ENCODE measurements around the gene FUCA2.
"Not testable (repeated sequence)": the region's sequence is repeated elsewhere in the genome, so short reads cannot be mapped to it uniquely, and the experiment has no call there.

The FUCA2 gene

DNA sequence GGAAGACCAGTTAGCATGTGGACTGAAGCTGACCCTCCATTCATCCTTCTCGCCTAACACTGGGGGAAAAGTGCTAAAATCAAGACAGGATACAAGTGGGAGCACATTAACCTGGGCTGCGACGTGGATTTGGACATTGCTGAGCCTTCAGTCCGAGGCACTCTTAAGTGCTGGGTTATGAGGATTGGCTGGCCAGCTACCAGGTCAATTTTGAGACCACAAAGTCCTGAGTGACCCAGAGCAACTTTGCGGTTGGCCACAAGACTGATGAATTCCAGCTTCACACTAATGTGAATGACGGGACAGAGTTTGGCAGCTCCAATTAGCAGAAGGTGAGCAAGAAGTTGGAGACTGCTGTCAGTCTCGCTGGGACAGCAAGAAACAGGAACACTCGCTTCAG is 20.7 kb downstream of the FUCA2 start:
- DNase-seq: no peak

- DNase-seq: no peak
Measured at GRCh38 chr6:143490244-143490643, 21.3 kb downstream of the FUCA2 start.

- DNase-seq: no peak
Measured at GRCh38 chr6:143486752-143487151, 24.8 kb downstream of the FUCA2 start.

DNA sequence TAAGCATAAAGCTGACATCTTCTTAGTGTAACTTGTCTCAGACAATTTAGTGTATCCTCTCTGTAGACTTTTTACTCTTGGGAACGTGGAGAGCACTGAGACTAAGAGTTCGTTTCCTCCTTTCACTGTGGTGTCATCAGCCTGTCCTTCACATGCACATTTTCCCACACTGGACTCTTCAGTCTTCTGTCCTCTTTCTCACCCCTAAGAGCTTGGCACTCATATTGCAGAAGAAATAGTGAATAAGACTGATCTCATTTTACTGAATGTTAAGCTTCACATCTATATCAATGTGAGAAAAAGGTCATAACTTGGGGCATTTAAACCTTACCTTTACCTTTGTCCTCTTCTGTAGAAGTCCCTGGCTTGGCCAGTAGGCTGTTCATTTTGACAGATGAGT is 25.6 kb downstream of the FUCA2 start:
- no peak for DNase-seq

GRCh38 chr6:143482593-143482992 is 28.9 kb downstream of the FUCA2 start:
- no peak for DNase-seq

- DNase-seq: no peak
Measured at GRCh38 chr6:143478479-143479062, 32.9 kb downstream of the FUCA2 start.

DNA sequence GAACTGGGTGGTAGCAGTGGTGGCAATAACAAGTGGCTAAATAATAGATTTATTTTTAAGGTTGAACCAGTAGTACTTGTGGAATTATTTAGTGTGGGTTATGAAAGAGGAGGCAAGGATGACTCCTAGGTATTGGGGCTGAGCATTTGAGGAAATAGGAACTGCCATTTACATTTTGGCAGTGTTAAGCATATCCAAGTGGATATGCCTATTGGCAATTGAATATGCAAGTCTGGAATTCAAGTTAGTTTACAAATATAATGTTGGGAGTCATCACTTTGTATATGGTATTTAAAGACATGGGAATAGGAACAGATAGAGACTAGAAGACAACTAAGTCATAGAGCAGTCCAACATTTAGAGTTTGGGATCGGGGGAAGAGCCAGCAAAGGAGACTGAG is 35.0 kb downstream of the FUCA2 start:
- DNase-seq: no peak

- no peak for DNase-seq
Measured at GRCh38 chr6:143471822-143472221, 39.7 kb downstream of the FUCA2 start.

DNA sequence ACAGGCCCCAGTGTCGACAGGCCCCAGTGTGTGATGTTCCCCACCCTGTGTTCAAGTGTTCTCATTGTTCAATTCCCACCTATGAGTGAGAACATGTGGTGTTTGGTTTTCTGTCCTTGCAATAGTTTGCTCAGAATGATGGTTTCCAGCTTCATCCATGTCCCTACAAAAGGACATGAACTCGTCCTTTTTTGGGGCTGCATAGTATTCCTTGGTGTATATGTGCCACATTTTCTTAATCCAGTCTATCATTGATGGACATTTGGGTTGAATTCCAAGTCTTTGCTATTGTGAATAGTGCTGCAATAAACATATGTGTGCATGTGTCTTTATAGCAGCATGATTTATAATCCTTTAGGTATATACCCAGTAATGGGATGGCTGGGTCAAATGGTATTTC is 42.7 kb downstream of the FUCA2 start:
- DNase-seq: not testable (repeated sequence)

GRCh38 chr6:143468026-143468425 is 43.5 kb downstream of the FUCA2 start:
- DNase-seq: no peak

DNA sequence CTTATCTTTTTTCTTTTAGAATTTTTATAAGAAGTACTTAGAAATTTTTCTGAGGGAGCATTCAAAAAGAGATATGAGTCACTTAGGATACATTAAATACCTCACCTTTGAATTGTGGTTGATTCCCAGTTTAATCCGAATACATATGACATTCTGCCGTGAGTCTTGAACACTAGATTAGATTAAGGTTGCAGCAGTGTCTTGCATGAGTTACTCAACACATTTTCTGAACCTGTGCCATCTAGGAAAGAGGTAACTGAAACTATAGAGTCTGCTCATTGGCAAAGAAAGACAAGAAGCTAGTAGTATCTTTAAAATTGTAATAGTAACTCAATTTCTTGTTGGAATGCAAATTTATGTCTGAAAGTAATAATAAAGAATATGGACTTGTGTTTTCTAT is 46.0 kb downstream of the FUCA2 start:
- DNase-seq: no peak

GRCh38 chr6:143457563-143458359 is 53.8 kb downstream of the FUCA2 start:
- no peak for DNase-seq

GRCh38 chr6:143451531-143451930 is 60.0 kb downstream of the FUCA2 start:
- DNase-seq: no peak

DNA sequence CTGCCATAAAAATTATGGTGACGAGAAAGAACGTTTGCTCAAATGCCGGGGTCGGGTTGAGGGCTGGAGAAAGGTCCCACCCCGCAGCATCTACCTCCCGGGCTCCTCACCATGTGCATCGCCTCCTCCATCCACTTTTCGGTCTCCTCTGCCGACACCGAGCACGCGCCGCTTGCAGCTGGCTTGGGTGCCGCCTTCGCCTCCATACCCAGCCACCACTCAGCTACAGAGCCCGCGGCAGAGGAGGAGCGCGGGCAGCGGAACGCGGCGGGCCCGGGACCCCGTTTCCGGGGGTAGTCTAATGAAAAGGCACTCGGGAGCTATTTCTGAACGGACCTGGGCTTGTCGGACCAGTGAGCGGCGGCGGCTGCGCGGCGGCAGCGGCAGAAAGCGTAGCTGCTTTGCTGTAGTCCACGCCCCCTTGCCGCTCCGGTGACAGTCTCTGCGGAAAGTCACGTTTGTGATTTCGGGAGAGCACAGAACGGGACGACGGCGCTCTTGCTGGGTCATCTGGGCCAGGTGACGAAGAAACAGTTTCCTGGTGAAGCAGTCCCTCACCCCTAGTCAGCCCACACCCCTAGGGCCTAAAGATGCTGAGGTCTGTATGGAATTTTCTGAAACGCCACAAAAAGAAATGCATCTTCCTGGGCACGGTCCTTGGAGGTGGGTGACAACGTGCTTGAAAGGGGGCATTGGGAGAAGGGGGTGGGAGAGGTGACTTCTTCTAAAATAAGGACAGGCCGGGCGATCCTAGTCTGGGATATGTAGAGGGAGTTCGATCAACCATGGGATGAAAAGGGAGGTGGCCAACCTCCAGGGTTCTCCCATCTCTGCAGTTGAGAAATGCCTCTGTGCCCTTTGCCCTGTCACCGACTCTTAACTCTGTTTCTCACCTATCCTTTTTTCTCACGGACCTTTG is 60.8 kb downstream of the FUCA2 start, which contains the start of the genes ADAT2 and PEX3:
TSS of gene ADAT2 (minus strand) at position 243 of the 919 bp plus-strand sequence. CDS start at position 206, 37 bp downstream.
TSS of gene PEX3 (plus strand) at position 353 of the 919 bp plus-strand sequence. CDS start at position 591, 238 bp downstream.
- DNase-seq: peak; percentile 96

DNA sequence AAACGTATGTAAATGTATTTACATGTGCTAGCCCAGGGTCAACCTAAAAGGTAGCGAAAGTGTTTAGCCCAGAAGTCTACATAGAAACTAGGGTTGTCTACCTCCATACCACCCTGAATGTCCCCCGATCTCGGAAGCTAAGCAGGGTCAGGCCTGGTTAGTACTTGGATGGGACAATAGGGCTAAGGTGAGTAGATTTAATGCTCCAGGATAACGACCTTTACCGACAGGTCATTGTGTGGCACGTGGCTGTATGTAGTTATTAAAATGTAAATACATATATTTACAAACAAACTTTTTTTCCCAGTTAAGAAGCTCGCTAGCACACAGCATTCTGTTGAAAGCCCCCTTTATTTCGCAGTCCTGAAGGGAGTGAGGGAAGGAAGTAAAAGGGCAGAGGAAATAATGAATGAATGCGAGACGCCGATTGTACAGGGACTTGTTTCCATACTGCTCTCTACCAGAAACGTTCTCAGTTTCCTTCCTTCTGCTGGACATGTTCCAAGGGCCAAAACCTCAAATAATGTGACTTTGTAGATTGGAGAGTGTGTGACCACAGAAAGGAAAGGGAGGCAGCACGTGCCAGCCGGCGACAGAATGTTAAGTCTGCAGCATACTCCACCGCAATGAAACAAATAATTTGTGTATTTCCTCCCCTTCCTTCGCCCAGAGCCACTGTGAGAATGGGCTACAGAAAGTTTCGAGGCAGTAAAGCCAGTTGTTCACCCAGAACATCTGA is 61.6 kb downstream of the FUCA2 start:
- DNase-seq: peak; percentile 56

DNA sequence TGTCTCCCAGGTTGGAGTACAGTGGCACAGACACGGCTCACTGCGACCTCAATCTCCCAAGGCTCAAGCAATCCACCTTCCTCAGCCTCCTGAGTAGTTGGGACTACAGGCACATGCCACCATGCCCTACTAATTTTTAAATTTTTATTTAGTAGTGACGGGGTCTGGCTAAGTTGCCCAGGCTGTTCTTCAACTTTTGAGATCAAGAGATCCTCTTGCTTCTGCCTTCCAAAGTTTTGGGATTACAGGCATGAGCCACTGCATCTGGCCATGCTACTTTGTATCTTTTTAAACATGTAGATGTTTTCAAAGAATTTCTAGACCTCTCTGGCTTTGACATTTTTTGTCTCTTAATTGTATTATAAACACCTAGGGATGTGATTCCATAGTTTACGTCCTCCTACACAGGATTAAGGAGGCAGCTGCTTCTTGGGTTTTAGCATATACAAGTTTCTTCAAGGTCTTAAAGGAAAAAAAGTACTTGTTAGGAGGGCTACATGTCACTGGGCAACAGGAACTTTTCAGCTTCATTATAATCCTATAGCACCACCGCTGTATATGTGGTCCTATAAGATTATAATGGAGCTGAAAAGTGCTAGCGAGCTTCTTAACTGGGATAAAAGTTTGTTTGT is 62.3 kb downstream of the FUCA2 start:
- DNase-seq: no peak

DNA sequence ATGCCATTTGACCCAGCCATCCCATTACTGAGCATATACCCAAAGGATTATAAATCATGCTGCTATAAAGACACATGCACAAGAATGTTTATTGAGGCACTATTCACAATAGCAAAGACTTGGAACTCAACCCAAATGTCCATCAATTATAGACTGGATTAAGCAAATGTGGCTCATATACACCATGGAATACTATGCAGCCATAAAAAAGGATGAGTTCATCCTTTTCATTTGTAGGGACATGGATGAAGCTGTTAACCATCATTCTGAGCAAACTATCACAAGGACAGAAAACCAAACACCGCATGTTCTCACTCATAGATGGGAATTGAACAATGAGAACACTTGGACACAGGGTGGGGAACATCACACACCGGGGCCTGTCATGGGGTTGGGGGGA is 63.7 kb downstream of the FUCA2 start:
- not testable (repeated sequence) for DNase-seq

Data from femur (tissue), 1 donor.